Activated CD8-positive, alpha-beta memory T cell treated with anti-CD3 and anti-CD28 coated beads, Interleukin-2, amount 10 ng/mL, durations not matched to agents 7 days and 5 days (primary cell): ENCODE measurements around the gene DPM1. TPM values are rescaled to one million over a fixed set of nuclear protein-coding genes. Genes with fewer than 3 reads are reported as not detected.

ENCODE experiments used
- ATAC-seq: fragments of 150-1000 bp; cut with Tn5 transposase; one replicate; pipeline ENCODE4 v1.10.0; 2021; ENCODE audit warnings: moderate library complexity
- CTCF ChIA-PET: fragments of 350-600 bp; sonication (Branson Sonifier 250); formaldehyde crosslinking; loops from one replicate; lab custom pipeline; 2021; ENCODE audit warnings: antibody characterized with exemption; lab: Charles Lee
- DNase-seq: peaks from one replicate; pipeline ENCODE4 v3.0.0-alpha.2; 2020
- H3K27ac Mint-ChIP-seq: one replicate; pipeline ENCODE4 v1.8.0; 2021; ENCODE audit warnings: mild to moderate bottlenecking, mixed read lengths
- H3K27me3 Mint-ChIP-seq: one replicate; pipeline ENCODE4 v1.8.0; 2021; ENCODE audit warnings: mixed read lengths
- H3K36me3 Mint-ChIP-seq: one replicate; pipeline ENCODE4 v1.8.0; 2021; ENCODE audit warnings: mild to moderate bottlenecking, mixed read lengths
- H3K4me1 Mint-ChIP-seq: one replicate; pipeline ENCODE4 v1.8.0; 2021; ENCODE audit warnings: mixed read lengths
- H3K4me3 Mint-ChIP-seq: one replicate; pipeline ENCODE4 v1.8.0; 2021; ENCODE audit warnings: mild to moderate bottlenecking, moderate library complexity, mixed read lengths
- H3K9me3 Mint-ChIP-seq: one replicate; pipeline ENCODE4 v1.8.0; 2022; ENCODE audit warnings: low read depth, mixed read lengths
- total RNA-seq, 2 experiments: library from RNA; stranded (reverse); gene quantifications; one replicate each; pipeline ENCODE4 v1.2.3, GENCODE V29; 2021

DPM1 gene
- total RNA-seq, 2 experiments from 2014 or later: 51.8 to 62.8 TPM

DNA sequence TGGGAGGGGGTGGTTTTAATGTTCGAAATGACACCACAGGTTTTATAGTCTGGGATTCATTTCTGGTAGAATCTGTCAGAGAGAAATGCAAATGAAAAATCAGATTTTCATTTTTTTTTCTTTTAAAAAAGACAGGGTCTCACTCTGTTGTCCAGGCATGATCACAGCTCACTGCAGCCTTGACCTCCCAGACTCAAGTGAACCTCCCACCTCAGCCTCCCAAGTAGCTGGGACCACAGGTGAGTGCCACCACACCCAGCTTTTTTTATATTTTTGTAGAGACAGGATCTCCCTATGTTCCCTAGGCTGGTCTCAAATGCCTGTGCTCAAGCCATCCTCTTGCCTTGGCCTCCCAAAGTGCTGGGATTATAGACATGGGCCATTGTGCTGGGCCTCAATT lies 24.7 kb downstream of the DPM1 start:
- H3K4me1 Mint-ChIP-seq: peaks cover 28% of the 10 kb centered on the region
- DNase-seq (no peak), ATAC-seq (no peak)
- no peak overlapping the region for H3K4me3 Mint-ChIP-seq
- H3K36me3 Mint-ChIP-seq: peaks cover 50% of the 10 kb centered on the region
- CTCF ChIA-PET: interaction anchor here (13.3 kb wide), 1 partner anchor 141 kb away, joined by 350 read pairs; the partner anchor contains the start of gene BCAS4
- H3K27ac Mint-ChIP-seq: peak overlapping the region; percentile 46
- H3K27me3 Mint-ChIP-seq: no peaks in the 10 kb centered on the region
- no peaks in the 10 kb centered on the region for H3K9me3 Mint-ChIP-seq

GRCh38 chr20:50932691-50933280 lies 25.5 kb downstream of the DPM1 start:
- Mint-ChIP-seq H3K4me1 (peaks cover 34% of the 10 kb centered on the region), H3K27me3 (no peaks in the 10 kb centered on the region), H3K36me3 (peaks cover 54% of the 10 kb centered on the region), H3K4me3 (no peak overlapping the region), H3K9me3 (no peaks in the 10 kb centered on the region), H3K27ac (peak overlapping the region; percentile 85)
- CTCF ChIA-PET: interaction anchor here (0.7 to 13.3 kb wide), 6 partner anchors 13 to 184 kb away, joined by 3 to 350 read pairs (median 4); partner anchors contain the start of gene BCAS4
- DNase-seq: no peak
- ATAC-seq: no peak

- Mint-ChIP-seq H3K27me3 (no peaks in the 10 kb centered on the region), H3K27ac (peak overlapping the region; percentile 85), H3K36me3 (peaks cover 59% of the 10 kb centered on the region), H3K4me1 (peaks cover 42% of the 10 kb centered on the region), H3K9me3 (no peaks in the 10 kb centered on the region), H3K4me3 (peak overlapping the region; percentile 95)
- CTCF ChIA-PET: interaction anchor here (0.7 to 13.3 kb wide), 14 partner anchors 8 to 183 kb away, joined by 3 to 350 read pairs (median 4); partner anchors contain the start of genes BCAS4, DPM1 and MOCS3
- ATAC-seq: no peak
- no peak for DNase-seq
Measured at GRCh38 chr20:50932016-50932485, 26.3 kb downstream of the DPM1 start.

DNA sequence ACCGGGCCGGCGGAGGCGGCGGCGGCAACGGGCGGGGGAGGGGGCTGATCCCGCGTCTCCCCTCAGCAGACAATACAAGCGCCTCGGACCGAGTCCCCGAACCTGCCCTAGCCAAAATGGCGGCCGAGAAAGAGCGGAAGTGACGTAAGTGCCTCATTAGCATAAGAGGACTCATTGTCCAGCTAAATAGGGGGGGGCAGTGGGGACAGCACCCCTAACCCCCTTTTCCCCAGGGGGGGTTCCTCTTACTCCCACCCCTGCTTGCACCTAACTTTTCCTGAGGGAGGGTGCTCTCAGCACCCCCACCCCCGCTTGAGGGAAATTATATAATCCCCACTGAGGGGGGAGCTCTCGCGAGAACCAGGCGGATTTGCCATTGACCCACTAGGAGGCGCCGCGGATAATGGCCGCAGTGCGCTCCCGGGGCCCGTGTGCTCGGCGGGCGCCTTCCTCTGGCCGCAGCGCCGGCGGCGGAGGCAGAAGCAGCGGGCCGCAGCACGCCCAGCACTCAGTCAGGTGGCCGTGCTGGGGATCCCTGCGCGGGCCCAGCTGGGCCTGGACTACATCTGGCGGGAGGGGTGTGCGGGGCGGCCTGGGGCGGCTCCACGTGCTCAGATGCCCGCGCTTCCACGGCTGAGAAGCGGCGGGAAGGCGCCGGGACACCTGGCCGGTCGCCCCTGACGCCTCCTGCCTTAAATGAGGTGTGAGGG lies 26.9 kb downstream of the DPM1 start, which contains the start of gene ADNP:
TSS of gene ADNP (minus strand) at position 132 of the 710 bp plus-strand sequence. CDS start 27,441 bp downstream, outside the sequence.
- Mint-ChIP-seq H3K9me3 (no peaks in the 10 kb centered on the region), H3K4me3 (peak within 1 kb of the TSS; percentile 95), H3K4me1 (peaks cover 44% of the 10 kb centered on the region), H3K36me3 (peaks cover 56% of the 10 kb centered on the region), H3K27me3 (no peaks in the 10 kb centered on the region), H3K27ac (peak within 1 kb of the TSS; percentile 95)
- CTCF ChIA-PET: interaction anchor here (0.9 to 13.3 kb wide), 20 partner anchors 9 to 183 kb away, joined by 3 to 350 read pairs (median 4); partner anchors contain the start of genes BCAS4, DPM1 and MOCS3
- DNase-seq (peak; percentile 92), ATAC-seq (peak; percentile 76)

DNA sequence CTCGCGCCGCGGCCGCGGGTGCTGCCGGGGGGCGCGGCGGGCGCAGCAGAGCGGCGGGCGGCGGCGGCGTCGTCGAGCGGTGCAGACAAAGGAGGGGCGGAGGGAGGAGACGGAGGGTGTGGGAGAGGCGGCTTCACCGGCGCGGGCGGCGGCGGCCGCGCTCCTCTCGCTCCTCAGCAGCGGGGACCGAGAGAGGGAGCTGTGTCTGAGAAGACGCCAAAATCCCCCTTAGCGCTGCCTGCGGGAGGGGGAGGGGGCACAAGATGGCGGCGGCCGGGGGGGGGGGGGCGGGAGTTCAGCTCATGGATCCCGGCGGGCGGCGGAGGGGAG lies 27.4 kb downstream of the DPM1 start:
- CTCF ChIA-PET: interaction anchor here (0.9 to 13.3 kb wide), 18 partner anchors 8 to 182 kb away, joined by 3 to 350 read pairs (median 5); partner anchors contain the start of genes BCAS4, DPM1 and MOCS3
- Mint-ChIP-seq H3K4me3 (peak overlapping the region; percentile 95), H3K9me3 (no peaks in the 10 kb centered on the region), H3K27ac (peak overlapping the region; percentile 94), H3K4me1 (peaks cover 48% of the 10 kb centered on the region), H3K27me3 (no peaks in the 10 kb centered on the region), H3K36me3 (peaks cover 55% of the 10 kb centered on the region)
- DNase-seq (no peak), ATAC-seq (peak; percentile 31)

DNA sequence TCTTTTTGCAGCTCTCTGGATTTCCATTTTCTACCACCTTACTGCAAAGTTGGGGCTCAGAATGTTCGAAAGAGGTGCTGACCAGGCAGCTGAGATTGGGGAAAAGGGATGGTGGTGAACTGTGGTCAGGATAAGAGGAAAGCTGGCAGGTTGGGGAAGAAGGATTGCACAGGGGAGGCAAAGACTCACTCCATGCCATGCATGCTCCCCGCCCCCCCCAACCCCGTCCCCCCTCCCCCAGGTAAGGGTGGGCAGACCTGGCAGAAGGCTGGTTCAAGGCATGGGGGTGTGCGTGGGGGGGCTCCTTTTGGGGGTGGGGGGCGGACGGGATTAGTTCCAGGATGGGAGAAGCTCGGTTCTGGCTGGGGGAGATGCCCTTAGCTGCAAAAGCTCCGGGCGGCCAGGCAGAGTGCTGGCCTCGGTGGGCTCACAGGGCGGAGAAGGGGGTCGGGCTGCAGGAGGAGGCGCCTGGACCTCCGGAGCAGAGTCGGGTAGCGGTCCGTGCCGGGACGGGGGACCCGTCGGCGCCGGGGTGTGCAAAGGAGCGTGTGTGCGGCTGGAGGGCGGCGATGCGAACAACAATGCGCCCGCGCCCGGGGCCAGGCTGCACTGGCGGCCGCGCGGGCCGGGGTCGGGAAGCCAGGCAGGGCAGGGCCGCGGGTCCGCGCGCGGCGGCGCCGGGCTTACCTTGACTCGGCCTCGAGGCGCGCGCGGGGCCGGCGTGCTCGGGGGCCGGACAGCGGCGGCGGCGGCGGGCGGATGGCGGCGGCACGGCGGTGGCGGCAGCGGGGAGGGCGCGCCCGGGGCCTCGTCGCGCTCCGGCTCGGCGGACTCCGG lies 28.0 kb downstream of the DPM1 start:
- ATAC-seq (peak; percentile 8), DNase-seq (peak; percentile 47)
- H3K27ac Mint-ChIP-seq: peak overlapping the region; percentile 95
- H3K27me3 Mint-ChIP-seq: no peaks in the 10 kb centered on the region
- peaks cover 50% of the 10 kb centered on the region for H3K4me1 Mint-ChIP-seq
- H3K9me3 Mint-ChIP-seq: no peaks in the 10 kb centered on the region
- CTCF ChIA-PET: interaction anchor here (0.6 to 13.3 kb wide), 30 partner anchors 8 to 783 kb away, joined by 3 to 350 read pairs (median 6); partner anchors contain the start of genes BCAS4, DPM1 and MOCS3
- H3K4me3 Mint-ChIP-seq: peak overlapping the region; percentile 95
- H3K36me3 Mint-ChIP-seq: peaks cover 57% of the 10 kb centered on the region

GRCh38 chr20:50929299-50930138 lies 28.8 kb downstream of the DPM1 start:
- H3K4me1 Mint-ChIP-seq: peaks cover 53% of the 10 kb centered on the region
- H3K4me3 Mint-ChIP-seq: peak overlapping the region; percentile 95
- CTCF ChIA-PET: interaction anchor here (0.6 to 13.3 kb wide), 34 partner anchors 10 to 783 kb away, joined by 3 to 350 read pairs (median 6); partner anchors contain the start of genes BCAS4, DPM1 and MOCS3
- DNase-seq (peak; percentile 98), ATAC-seq (peak; percentile 71)
- H3K36me3 Mint-ChIP-seq: peaks cover 56% of the 10 kb centered on the region
- peak overlapping the region; percentile 95 for H3K27ac Mint-ChIP-seq
- no peaks in the 10 kb centered on the region for H3K27me3 Mint-ChIP-seq
- no peaks in the 10 kb centered on the region for H3K9me3 Mint-ChIP-seq

GRCh38 chr20:50928469-50928868 lies 29.9 kb downstream of the DPM1 start:
- Mint-ChIP-seq H3K4me3 (peak overlapping the region; percentile 95), H3K9me3 (no peaks in the 10 kb centered on the region), H3K27ac (peak overlapping the region; percentile 95), H3K4me1 (peaks cover 55% of the 10 kb centered on the region), H3K36me3 (peaks cover 56% of the 10 kb centered on the region), H3K27me3 (no peaks in the 10 kb centered on the region)
- no peak for DNase-seq
- CTCF ChIA-PET: interaction anchor here (0.7 to 13.3 kb wide), 16 partner anchors 8 to 136 kb away, joined by 3 to 350 read pairs (median 12); partner anchors contain the start of genes BCAS4, DPM1 and MOCS3
- ATAC-seq: no peak

- Mint-ChIP-seq H3K4me3 (no peak overlapping the region), H3K4me1 (peaks cover 49% of the 10 kb centered on the region), H3K27me3 (no peaks in the 10 kb centered on the region), H3K27ac (no peak overlapping the region), H3K36me3 (peaks cover 48% of the 10 kb centered on the region), H3K9me3 (no peaks in the 10 kb centered on the region)
- ATAC-seq: no peak
- DNase-seq: no peak
- CTCF ChIA-PET: interaction anchor here (0.8 to 13.3 kb wide), 3 partner anchors 11 to 134 kb away, joined by 3 to 350 read pairs (median 20); partner anchors contain the start of gene BCAS4
Measured at GRCh38 chr20:50926530-50926929, 31.8 kb downstream of the DPM1 start.

- no peaks in the 10 kb centered on the region for H3K9me3 Mint-ChIP-seq
- no peak for DNase-seq
- peaks cover 44% of the 10 kb centered on the region for H3K36me3 Mint-ChIP-seq
- no peak overlapping the region for H3K4me3 Mint-ChIP-seq
- CTCF ChIA-PET: interaction anchor here (0.7 to 13.3 kb wide), 4 partner anchors 9 to 131 kb away, joined by 3 to 350 read pairs (median 12); partner anchors contain the start of gene BCAS4
- ATAC-seq: no peak
- H3K4me1 Mint-ChIP-seq: peaks cover 60% of the 10 kb centered on the region
- H3K27me3 Mint-ChIP-seq: no peaks in the 10 kb centered on the region
- peak overlapping the region; percentile 62 for H3K27ac Mint-ChIP-seq
Measured at GRCh38 chr20:50924261-50924920, 33.9 kb downstream of the DPM1 start.

DNA sequence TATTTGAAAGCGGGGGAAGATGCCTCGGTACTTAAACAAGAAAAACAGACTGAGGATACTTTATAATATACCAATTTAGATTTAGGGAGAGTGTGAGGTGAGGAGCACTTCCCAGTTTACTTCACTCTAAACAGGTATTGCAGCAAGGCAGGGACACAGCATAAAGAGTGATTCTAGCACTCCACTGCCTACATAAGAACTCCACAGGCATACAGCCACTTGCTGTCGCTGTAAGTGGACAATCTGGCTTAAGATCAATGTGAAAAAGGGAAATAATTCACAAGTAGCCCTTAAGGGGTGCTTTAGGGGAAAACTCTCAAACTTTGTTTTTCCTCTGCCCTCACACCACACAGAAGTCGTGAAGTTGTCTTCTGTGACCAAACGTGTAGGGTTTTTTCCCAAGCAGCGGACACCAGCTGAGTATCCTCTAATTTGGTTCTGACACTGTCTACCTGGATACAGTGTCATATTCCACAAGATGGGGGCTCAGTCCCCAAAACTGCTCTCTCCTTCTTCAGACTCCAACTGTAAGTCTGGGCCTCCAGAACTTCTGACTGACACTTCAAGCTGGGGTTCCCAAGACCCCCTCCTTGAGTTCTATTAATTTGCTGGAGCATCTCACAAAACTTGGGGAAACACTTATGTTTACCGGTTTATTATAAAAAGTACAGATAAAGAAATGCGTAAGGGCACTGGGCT lies 36.4 kb downstream of the DPM1 start:
- DNase-seq (no peak), ATAC-seq (no peak)
- H3K9me3 Mint-ChIP-seq: no peaks in the 10 kb centered on the region
- no peaks in the 10 kb centered on the region for H3K27me3 Mint-ChIP-seq
- peak overlapping the region; percentile 36 for H3K27ac Mint-ChIP-seq
- CTCF ChIA-PET: interaction anchor here (0.7 to 3.3 kb wide), 4 partner anchors 8 to 565 kb away, joined by 3 to 34 read pairs (median 11); partner anchors contain the start of genes ADNP and BCAS4
- no peak overlapping the region for H3K4me3 Mint-ChIP-seq
- peaks cover 57% of the 10 kb centered on the region for H3K4me1 Mint-ChIP-seq
- H3K36me3 Mint-ChIP-seq: peaks cover 35% of the 10 kb centered on the region
